ENCODE data around the gene COL4A2. TPM values are rescaled to one million over a fixed set of nuclear protein-coding genes. Genes with fewer than 3 reads are reported as not detected.

The COL4A2 gene
- total RNA-seq, 1 donor from 2014 or later: 1,556 TPM

DNA sequence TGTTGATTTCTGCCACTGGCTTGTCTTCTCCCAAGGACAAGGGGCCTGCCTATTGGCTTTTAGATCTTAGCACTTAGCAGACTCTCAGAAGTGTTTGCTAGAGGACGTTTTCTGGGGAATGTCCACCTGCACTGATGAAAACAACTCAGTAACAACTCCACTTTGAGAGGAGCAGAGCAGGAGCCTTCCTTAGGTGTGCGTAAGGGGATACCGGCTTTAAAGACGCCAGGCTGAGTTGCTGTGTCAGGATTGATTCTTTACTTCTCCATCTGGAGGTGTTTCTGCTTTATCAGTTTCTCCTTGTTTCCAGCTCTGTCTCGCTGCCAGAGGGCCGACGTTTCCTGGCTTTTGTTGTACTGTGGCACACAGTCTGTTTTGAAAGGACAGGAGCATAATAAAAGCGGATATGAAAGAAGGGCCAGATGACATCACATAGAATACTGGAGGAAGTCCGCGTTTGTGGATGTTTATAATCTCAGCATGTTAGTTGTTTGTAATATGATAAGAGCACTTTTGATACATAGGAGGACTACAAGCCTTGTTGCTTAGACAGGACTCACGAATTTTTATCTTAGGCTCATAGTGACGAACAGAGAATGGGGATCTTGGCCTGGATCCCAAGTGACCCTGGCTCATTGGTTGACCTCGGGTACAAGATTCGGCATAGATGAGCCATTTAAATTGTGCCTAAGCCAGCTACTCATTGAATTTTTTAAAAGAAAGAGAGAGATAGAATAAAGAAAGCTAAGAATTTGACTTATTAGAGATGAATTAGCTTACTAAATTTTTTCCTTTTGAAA is 34.6 kb downstream of the COL4A2 start:
- peak; percentile 42 for DNase-seq (ENCODE audit: low spot score)
- peaks cover 98% of the 10 kb centered on the region for H3K4me1 Mint-ChIP-seq (ENCODE audit: unreplicated experiment)

DNA sequence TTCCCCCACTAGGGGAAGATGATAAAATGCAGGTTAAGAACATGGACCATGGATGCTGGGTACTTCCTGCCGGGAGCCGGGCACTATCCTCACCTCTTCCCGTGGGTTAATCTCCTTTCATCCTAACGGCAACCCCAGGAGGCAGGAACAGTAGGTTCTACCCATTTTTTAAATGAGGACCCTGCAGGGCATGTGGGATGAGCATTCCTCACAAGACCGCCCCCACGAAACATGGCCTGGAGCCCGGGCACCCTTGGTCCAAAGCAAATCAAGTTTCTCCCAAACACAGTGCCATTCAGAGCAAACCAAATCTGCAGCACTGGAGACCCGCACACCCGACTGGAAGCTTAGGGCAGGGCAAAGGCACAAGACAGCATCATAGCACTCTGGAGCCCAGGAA is 35.4 kb downstream of the COL4A2 start:
- TF ChIP-seq, protein P1, sequence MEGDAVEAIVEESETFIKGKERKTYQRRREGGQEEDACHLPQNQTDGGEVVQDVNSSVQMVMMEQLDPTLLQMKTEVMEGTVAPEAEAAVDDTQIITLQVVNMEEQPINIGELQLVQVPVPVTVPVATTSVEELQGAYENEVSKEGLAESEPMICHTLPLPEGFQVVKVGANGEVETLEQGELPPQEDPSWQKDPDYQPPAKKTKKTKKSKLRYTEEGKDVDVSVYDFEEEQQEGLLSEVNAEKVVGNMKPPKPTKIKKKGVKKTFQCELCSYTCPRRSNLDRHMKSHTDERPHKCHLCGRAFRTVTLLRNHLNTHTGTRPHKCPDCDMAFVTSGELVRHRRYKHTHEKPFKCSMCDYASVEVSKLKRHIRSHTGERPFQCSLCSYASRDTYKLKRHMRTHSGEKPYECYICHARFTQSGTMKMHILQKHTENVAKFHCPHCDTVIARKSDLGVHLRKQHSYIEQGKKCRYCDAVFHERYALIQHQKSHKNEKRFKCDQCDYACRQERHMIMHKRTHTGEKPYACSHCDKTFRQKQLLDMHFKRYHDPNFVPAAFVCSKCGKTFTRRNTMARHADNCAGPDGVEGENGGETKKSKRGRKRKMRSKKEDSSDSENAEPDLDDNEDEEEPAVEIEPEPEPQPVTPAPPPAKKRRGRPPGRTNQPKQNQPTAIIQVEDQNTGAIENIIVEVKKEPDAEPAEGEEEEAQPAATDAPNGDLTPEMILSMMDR (IDR thresholded peaks at IDR 0.05; ENCODE audit: unreplicated experiment): no peak
- Mint-ChIP-seq H3K27ac (ENCODE audit: unreplicated experiment) (peak overlapping the region; percentile 97), H3K4me1 (ENCODE audit: unreplicated experiment) (peaks cover 97% of the 10 kb centered on the region), H3K36me3 (ENCODE audit: low read depth, unreplicated experiment) (peaks cover 39% of the 10 kb centered on the region), H3K9me3 (ENCODE audit: unreplicated experiment) (no peaks in the 10 kb centered on the region), H3K27me3 (ENCODE audit: unreplicated experiment) (peaks cover 19% of the 10 kb centered on the region), H3K4me3 (ENCODE audit: unreplicated experiment) (no peak overlapping the region)
- no peak for DNase-seq (ENCODE audit: low spot score)

More for the DNA sequence above, 34.6 kb downstream of the COL4A2 start:
- Mint-ChIP-seq H3K4me3 (ENCODE audit: unreplicated experiment) (no peak overlapping the region), H3K9me3 (ENCODE audit: unreplicated experiment) (no peaks in the 10 kb centered on the region), H3K27me3 (ENCODE audit: unreplicated experiment) (peaks cover 17% of the 10 kb centered on the region), H3K27ac (ENCODE audit: unreplicated experiment) (peak overlapping the region; percentile 97), H3K36me3 (ENCODE audit: low read depth, unreplicated experiment) (peaks cover 41% of the 10 kb centered on the region)
- TF ChIP-seq, protein P1 (IDR thresholded peaks at IDR 0.05; ENCODE audit: unreplicated experiment): no peak

DNA sequence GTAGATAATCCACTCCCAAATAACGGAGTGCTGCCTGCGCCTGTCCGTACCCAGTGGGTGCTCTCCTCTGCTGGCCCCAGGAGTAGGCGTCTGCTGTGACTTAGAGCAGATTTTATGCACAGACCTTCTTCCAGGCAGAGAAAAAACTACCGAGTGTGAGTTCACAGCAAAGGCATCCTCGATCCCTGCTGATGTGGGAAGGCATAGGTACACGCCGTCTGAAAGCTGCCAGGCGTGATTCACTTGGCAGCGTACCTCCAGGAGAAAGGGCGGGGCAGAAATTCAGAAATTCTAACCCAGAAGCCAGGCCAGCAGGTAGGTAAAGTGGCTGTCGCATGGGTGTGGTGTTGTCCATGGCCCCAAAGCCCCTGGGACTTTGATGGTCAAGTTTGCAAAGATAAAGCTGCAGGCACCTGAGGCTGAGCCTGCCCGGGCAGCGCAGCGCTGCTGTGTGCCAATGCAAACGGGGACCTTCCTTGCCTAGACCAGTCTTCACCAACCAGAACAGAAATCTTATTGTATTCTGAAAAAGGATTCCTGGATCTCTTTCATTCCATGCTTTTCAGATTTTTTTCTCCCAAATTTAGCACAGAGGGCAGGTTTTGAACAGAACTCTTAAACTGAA is 36.3 kb downstream of the COL4A2 start:
- H3K36me3 Mint-ChIP-seq (ENCODE audit: low read depth, unreplicated experiment): peaks cover 48% of the 10 kb centered on the region
- TF ChIP-seq, protein P1 (IDR thresholded peaks at IDR 0.05; ENCODE audit: unreplicated experiment): no peak
- H3K4me1 Mint-ChIP-seq (ENCODE audit: unreplicated experiment): peaks cover 98% of the 10 kb centered on the region
- no peaks in the 10 kb centered on the region for H3K9me3 Mint-ChIP-seq (ENCODE audit: unreplicated experiment)
- no peak overlapping the region for H3K4me3 Mint-ChIP-seq (ENCODE audit: unreplicated experiment)
- peaks cover 17% of the 10 kb centered on the region for H3K27me3 Mint-ChIP-seq (ENCODE audit: unreplicated experiment)
- no peak for DNase-seq (ENCODE audit: low spot score)
- H3K27ac Mint-ChIP-seq (ENCODE audit: unreplicated experiment): peak overlapping the region; percentile 97

DNA sequence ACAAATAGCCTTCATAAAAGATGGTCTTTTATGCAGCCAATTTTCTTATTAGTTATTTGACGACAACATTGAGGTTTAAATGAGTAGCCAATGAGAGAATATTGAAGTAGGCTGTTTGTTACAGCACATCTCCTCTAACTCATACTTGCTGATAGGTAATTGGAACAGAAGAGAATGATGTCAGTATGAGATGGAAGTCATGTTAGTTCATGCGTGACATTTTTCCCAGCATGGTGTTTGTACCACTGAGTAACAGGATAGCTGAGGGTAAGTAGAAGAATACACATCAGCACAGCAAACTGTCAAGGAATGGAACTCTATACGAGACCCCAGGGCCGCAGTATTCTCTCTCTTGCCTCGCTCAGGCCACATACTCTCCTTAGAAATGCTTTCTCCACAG is 37.2 kb downstream of the COL4A2 start:
- TF ChIP-seq, protein P1 (IDR thresholded peaks at IDR 0.05; ENCODE audit: unreplicated experiment): no peak
- DNase-seq (ENCODE audit: low spot score): no peak
- Mint-ChIP-seq H3K27ac (ENCODE audit: unreplicated experiment) (no peak overlapping the region), H3K27me3 (ENCODE audit: unreplicated experiment) (peaks cover 17% of the 10 kb centered on the region), H3K4me3 (ENCODE audit: unreplicated experiment) (peak overlapping the region; percentile 39), H3K9me3 (ENCODE audit: unreplicated experiment) (no peaks in the 10 kb centered on the region), H3K4me1 (ENCODE audit: unreplicated experiment) (peaks cover 96% of the 10 kb centered on the region), H3K36me3 (ENCODE audit: low read depth, unreplicated experiment) (peaks cover 46% of the 10 kb centered on the region)

DNA sequence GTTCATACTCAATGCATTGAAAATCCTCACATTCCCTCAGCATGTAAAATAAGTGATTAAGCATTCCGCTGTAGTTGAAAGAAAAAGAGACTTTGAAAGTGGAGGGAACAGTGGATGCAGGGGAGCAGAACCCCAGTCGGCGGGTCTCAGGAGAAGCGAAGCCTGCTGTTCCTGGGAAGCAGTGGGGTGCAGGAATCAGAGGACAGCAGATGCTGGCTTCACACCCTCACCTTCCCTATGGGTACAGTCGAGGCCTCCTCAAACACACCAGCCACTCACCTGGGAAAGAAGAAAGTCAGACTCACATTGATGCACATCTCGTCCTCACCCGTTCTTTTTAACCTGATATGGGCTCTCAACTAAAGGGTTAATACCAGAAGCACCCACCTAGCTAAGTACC is 38.2 kb downstream of the COL4A2 start:
- TF ChIP-seq, protein P1 (IDR thresholded peaks at IDR 0.05; ENCODE audit: unreplicated experiment): no peak
- H3K27me3 Mint-ChIP-seq (ENCODE audit: unreplicated experiment): peaks cover 17% of the 10 kb centered on the region
- H3K4me1 Mint-ChIP-seq (ENCODE audit: unreplicated experiment): peaks cover 95% of the 10 kb centered on the region
- H3K9me3 Mint-ChIP-seq (ENCODE audit: unreplicated experiment): no peaks in the 10 kb centered on the region
- DNase-seq (ENCODE audit: low spot score): no peak
- H3K4me3 Mint-ChIP-seq (ENCODE audit: unreplicated experiment): peak overlapping the region; percentile 4
- peaks cover 45% of the 10 kb centered on the region for H3K36me3 Mint-ChIP-seq (ENCODE audit: low read depth, unreplicated experiment)
- no peak overlapping the region for H3K27ac Mint-ChIP-seq (ENCODE audit: unreplicated experiment)
